ENCODE data around the gene SLC18A3.

The SLC18A3 gene

GRCh38 chr10:49629431-49629881, 19.3 kb downstream of the SLC18A3 start:
- DNase-seq: no peak

- no peak for DNase-seq
Observed at GRCh38 chr10:49631975-49632374, 21.9 kb downstream of the SLC18A3 start.

GRCh38 chr10:49632406-49633317, 22.6 kb downstream of the SLC18A3 start:
- no peak for DNase-seq

GRCh38 chr10:49633327-49634068, 23.4 kb downstream of the SLC18A3 start:
- DNase-seq: no peak

- no peak for DNase-seq
Observed at GRCh38 chr10:49634069-49634660, 24.1 kb downstream of the SLC18A3 start.

GRCh38 chr10:49642311-49642710, 32.2 kb downstream of the SLC18A3 start:
- DNase-seq: no peak

GRCh38 chr10:49643241-49644034, 33.3 kb downstream of the SLC18A3 start:
- no peak for DNase-seq

- DNase-seq: no peak
Observed at GRCh38 chr10:49644035-49644646, 34.0 kb downstream of the SLC18A3 start.

GRCh38 chr10:49645417-49645816, 35.3 kb downstream of the SLC18A3 start:
- no peak for DNase-seq

GRCh38 chr10:49645871-49646870, 36.1 kb downstream of the SLC18A3 start:
- DNase-seq: no peak

- no peak for DNase-seq
Observed at GRCh38 chr10:49647554-49647953, 37.4 kb downstream of the SLC18A3 start.

GRCh38 chr10:49647985-49648795, 38.1 kb downstream of the SLC18A3 start:
- no peak for DNase-seq

- DNase-seq: peak; percentile 32
Observed at GRCh38 chr10:49649294-49649693, 39.2 kb downstream of the SLC18A3 start.

GRCh38 chr10:49649936-49650723, 40.0 kb downstream of the SLC18A3 start:
- no peak for DNase-seq

GRCh38 chr10:49650724-49651034, 40.6 kb downstream of the SLC18A3 start:
- no peak for DNase-seq

GRCh38 chr10:49651039-49651835, 41.1 kb downstream of the SLC18A3 start:
- DNase-seq: no peak

GRCh38 chr10:49651917-49652316, 41.8 kb downstream of the SLC18A3 start:
- DNase-seq: no peak
